Chondrocyte (in vitro differentiated cells): ENCODE results near the gene CYP17A1. TPM values are rescaled to one million over a fixed set of nuclear protein-coding genes. Genes with fewer than 3 reads are reported as not detected.
"Not testable (repeated sequence)": the region's sequence is repeated elsewhere in the genome, so short reads cannot be mapped to it uniquely, and the experiment has no call there.

Experiments
- DNase-seq: peaks from one replicate; pipeline ENCODE4 v3.0.0; 2021; ENCODE audit warnings: mixed read lengths, low spot score
- H3K27ac Mint-ChIP-seq: one replicate; pipeline ENCODE4 v1.8.0; 2021; ENCODE audit warnings: mild to moderate bottlenecking, moderate library complexity, mixed read lengths; ENCODE audit not compliant: unreplicated experiment
- H3K27me3 Mint-ChIP-seq: 2 replicates; pipeline ENCODE4 v1.8.0; 2021; ENCODE audit warnings: low read depth, mixed read lengths
- H3K36me3 Mint-ChIP-seq: 2 replicates; pipeline ENCODE4 v1.8.0; 2021; ENCODE audit warnings: low read depth, mixed read lengths
- H3K4me1 Mint-ChIP-seq: 2 replicates; pipeline ENCODE4 v1.8.0; 2021; ENCODE audit warnings: low read depth, mild to moderate bottlenecking, mixed read lengths
- H3K4me3 Mint-ChIP-seq: one replicate; pipeline ENCODE4 v1.8.0; 2021; ENCODE audit warnings: mild to moderate bottlenecking, moderate library complexity, mixed read lengths; ENCODE audit not compliant: unreplicated experiment
- H3K9me3 Mint-ChIP-seq: 2 replicates; pipeline ENCODE4 v1.8.0; 2021; ENCODE audit warnings: low read depth, mixed read lengths
- CTCF ChIP-seq: fragments of 200-600 bp; sonication (generic); IDR thresholded peaks from 2 replicates; pipeline ENCODE4 v1.5.0; 2021; ENCODE audit warnings: antibody characterized with exemption, mild to moderate bottlenecking, moderate library complexity
- total RNA-seq: library from RNA; stranded (reverse); gene quantifications from 3 replicates; pipeline ENCODE4 v1.2.1, GENCODE V29; 2021

The CYP17A1 gene
- total RNA-seq, 1 donor from 2014 or later, result not detected

- DNase-seq, H3K4me3 Mint-ChIP-seq, H3K4me1 Mint-ChIP-seq, H3K27ac Mint-ChIP-seq: not testable (repeated sequence)
- peak; percentile 14 for TF ChIP-seq CTCF
- Mint-ChIP-seq H3K36me3 (peaks cover 13% of the 10 kb centered on the region), H3K9me3 (peaks cover 19% of the 10 kb centered on the region), H3K27me3 (peaks cover 21% of the 10 kb centered on the region)
Observed at GRCh38 chr10:102843139-102843538, 5.9 kb upstream of the CYP17A1 start.

GRCh38 chr10:102841827-102842345, 4.7 kb upstream of the CYP17A1 start:
- Mint-ChIP-seq H3K4me3 (no peak overlapping the region), H3K27me3 (peaks cover 21% of the 10 kb centered on the region), H3K27ac (no peak overlapping the region), H3K9me3 (peaks cover 26% of the 10 kb centered on the region), H3K4me1 (peaks cover 6% of the 10 kb centered on the region), H3K36me3 (peaks cover 16% of the 10 kb centered on the region)
- no peak for TF ChIP-seq CTCF
- DNase-seq, result no peak

GRCh38 chr10:102838276-102838927, 1.2 kb upstream of the CYP17A1 start:
- H3K4me3 Mint-ChIP-seq, H3K27ac Mint-ChIP-seq, DNase-seq: not testable (repeated sequence)
- Mint-ChIP-seq H3K27me3 (peaks cover 21% of the 10 kb centered on the region), H3K36me3 (peaks cover 12% of the 10 kb centered on the region), H3K9me3 (peaks cover 15% of the 10 kb centered on the region), H3K4me1 (peaks cover 11% of the 10 kb centered on the region)

- Mint-ChIP-seq H3K4me3 (no peak overlapping the region), H3K36me3 (peaks cover 8% of the 10 kb centered on the region), H3K27me3 (peaks cover 4% of the 10 kb centered on the region), H3K27ac (no peak overlapping the region), H3K9me3 (peaks cover 13% of the 10 kb centered on the region), H3K4me1 (peaks cover 15% of the 10 kb centered on the region)
- DNase-seq, result no peak
- peak; percentile 95 for TF ChIP-seq CTCF
Observed at GRCh38 chr10:102835007-102835482, 2.2 kb downstream of the CYP17A1 start.

- DNase-seq, result no peak
- peaks cover 9% of the 10 kb centered on the region for H3K36me3 Mint-ChIP-seq
- H3K27me3 Mint-ChIP-seq, result no peaks in the 10 kb centered on the region
- TF ChIP-seq CTCF, result no peak
- H3K9me3 Mint-ChIP-seq, result peaks cover 13% of the 10 kb centered on the region
- peaks cover 15% of the 10 kb centered on the region for H3K4me1 Mint-ChIP-seq
- no peak overlapping the region for H3K4me3 Mint-ChIP-seq
- H3K27ac Mint-ChIP-seq, result no peak overlapping the region
Observed at GRCh38 chr10:102834143-102834542, 3.1 kb downstream of the CYP17A1 start.

GRCh38 chr10:102832987-102833386, 4.2 kb downstream of the CYP17A1 start:
- no peak overlapping the region for H3K4me3 Mint-ChIP-seq
- TF ChIP-seq CTCF, result no peak
- peaks cover 15% of the 10 kb centered on the region for H3K4me1 Mint-ChIP-seq
- H3K36me3 Mint-ChIP-seq, result peaks cover 4% of the 10 kb centered on the region
- H3K9me3 Mint-ChIP-seq, result peaks cover 5% of the 10 kb centered on the region
- H3K27ac Mint-ChIP-seq, result no peak overlapping the region
- DNase-seq, result no peak
- no peaks in the 10 kb centered on the region for H3K27me3 Mint-ChIP-seq
